Retinal pigment epithelial cell (primary cell): ENCODE data around the gene NPAS3.

Source experiments
- DNase-seq: peaks from one replicate; pipeline ENCODE4 v3.0.0-alpha.2; 2010; ENCODE audit warnings: low read depth
- H3K4me3 ChIP-seq: 2 replicates; pipeline ENCODE4 v1.5.1; 2011; ENCODE audit warnings: mild to moderate bottlenecking, low read length, control low read depth, moderate library complexity
- TF ChIP-seq, protein P1 (sequence below): conservative IDR thresholded peaks from 2 replicates; pipeline ENCODE4 v1.5.1; 2011; ENCODE audit warnings: low read depth, low read length, control low read depth, inconsistent platforms

The NPAS3 gene

GRCh38 chr14:33590891-33591630 is 652.4 kb downstream of the NPAS3 start:
- TF ChIP-seq, protein P1, sequence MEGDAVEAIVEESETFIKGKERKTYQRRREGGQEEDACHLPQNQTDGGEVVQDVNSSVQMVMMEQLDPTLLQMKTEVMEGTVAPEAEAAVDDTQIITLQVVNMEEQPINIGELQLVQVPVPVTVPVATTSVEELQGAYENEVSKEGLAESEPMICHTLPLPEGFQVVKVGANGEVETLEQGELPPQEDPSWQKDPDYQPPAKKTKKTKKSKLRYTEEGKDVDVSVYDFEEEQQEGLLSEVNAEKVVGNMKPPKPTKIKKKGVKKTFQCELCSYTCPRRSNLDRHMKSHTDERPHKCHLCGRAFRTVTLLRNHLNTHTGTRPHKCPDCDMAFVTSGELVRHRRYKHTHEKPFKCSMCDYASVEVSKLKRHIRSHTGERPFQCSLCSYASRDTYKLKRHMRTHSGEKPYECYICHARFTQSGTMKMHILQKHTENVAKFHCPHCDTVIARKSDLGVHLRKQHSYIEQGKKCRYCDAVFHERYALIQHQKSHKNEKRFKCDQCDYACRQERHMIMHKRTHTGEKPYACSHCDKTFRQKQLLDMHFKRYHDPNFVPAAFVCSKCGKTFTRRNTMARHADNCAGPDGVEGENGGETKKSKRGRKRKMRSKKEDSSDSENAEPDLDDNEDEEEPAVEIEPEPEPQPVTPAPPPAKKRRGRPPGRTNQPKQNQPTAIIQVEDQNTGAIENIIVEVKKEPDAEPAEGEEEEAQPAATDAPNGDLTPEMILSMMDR: no peak
- no peak overlapping the region for H3K4me3 ChIP-seq
- DNase-seq: no peak

DNA sequence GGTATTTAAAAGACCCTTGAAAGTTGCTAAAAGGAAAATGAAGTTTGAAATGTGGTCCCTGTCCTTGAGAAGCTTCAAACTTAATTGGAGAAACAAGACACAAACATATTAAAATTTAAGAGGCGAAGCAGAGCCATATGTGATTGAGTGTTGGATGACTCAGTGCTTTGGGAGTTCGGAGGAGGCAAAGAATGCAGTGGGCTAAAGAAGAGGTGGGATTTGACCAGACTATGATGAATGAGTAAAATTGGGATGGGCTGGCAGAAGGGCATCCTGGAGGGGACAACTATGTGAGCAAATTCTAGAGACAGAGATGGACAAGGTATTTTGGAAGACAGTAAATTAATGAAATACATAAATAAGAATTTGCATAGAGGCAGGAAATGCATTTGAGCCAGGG is 653.6 kb downstream of the NPAS3 start:
- no peak for DNase-seq
- TF ChIP-seq, protein P1: no peak
- no peak overlapping the region for H3K4me3 ChIP-seq

- TF ChIP-seq, protein P1: no peak
- no peak overlapping the region for H3K4me3 ChIP-seq
- DNase-seq: no peak
Observed at GRCh38 chr14:33596211-33597080, 657.8 kb downstream of the NPAS3 start.

GRCh38 chr14:33598582-33598981 is 659.9 kb downstream of the NPAS3 start:
- no peak for DNase-seq

DNA sequence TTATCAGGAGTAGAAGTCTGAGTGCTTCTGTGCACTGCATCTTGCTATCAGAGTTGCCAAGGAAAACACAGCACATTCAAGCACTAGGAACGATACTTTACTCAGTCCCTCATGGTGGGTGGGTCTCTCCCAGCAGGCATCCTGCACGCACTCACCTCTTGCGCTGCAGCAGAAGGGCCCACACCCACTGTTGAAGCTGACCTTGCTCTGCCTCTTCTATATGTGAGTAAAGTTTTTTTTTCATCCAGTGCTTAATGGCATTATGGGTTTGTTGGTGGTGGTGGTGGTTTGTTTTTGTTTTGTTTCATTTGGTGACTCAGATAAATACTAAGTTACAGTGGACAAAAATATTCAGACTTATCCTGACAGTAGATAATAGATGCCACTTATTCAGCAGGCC is 663.7 kb downstream of the NPAS3 start:
- H3K4me3 ChIP-seq: no peak overlapping the region
- no peak for DNase-seq
- TF ChIP-seq, protein P1: no peak

More at GRCh38 chr14:33598582-33598981, 659.9 kb downstream of the NPAS3 start:
- no peak overlapping the region for H3K4me3 ChIP-seq
- TF ChIP-seq, protein P1: no peak

DNA sequence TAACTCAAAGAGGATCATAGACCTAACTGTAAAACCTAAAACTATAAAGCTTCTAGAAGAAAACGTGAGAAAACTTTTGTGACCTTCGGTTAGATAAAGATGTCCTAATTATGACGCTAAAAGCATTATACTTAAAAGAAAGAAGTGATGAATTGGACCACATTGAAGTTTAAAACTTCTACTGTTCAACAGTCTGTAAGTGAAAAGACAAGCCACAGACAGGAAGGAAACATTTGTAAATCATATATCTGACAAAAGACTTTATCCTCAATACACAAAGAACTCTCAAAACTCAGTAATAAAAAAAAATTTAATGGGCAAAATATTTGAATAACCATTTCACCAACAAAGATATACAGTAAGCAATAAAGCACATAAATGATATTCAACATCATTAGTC is 667.9 kb downstream of the NPAS3 start:
- no peak overlapping the region for H3K4me3 ChIP-seq
- no peak for DNase-seq

More for the DNA sequence above, 667.9 kb downstream of the NPAS3 start:
- TF ChIP-seq, protein P1: no peak
